HepG2 (cell line): ENCODE measurements around the gene MSI2. TPM values are rescaled to one million over a fixed set of nuclear protein-coding genes. Genes with fewer than 3 reads are reported as not detected.

Source experiments
- ATAC-seq: fragments of 200-7000 bp; cut with Tn5 transposase; 3 replicates; pipeline ENCODE4 v1.9.1; 2020; ENCODE audit warnings: mild to moderate bottlenecking, moderate library complexity
- BruUV-seq: library from RNA; stranded (reverse); fragments of 400-500 nt; replicated peaks from 2 replicates; lab custom pipeline; 2021; lab: Mats Ljungman, UMichigan
- CTCF ChIA-PET: fragments of 300-600 bp; formaldehyde crosslinking; extraction: SDS; loops from one replicate; lab custom pipeline; 2021; ENCODE audit warnings: low total read pairs, inconsistent platforms, low intra/inter-chr PET ratio; lab: Yijun Ruan, JAX
- POLR2A ChIA-PET: fragments of 350-600 bp; sonication (Branson Sonifier 250); formaldehyde crosslinking; loops from one replicate; lab custom pipeline; 2020; ENCODE audit warnings: antibody characterized with exemption, inconsistent platforms; lab: Yijun Ruan, JAX
- DNase-seq: peaks from one replicate; pipeline ENCODE4 v3.0.0-alpha.2; 2015; ENCODE audit warnings: low spot score
- FAIRE-seq: peaks from 3 replicates; lab custom pipeline; 2011; peaks lifted over from hg19 to GRCh38; lab: Jason Lieb, UNC
- H2AFZ ChIP-seq: one replicate; pipeline ENCODE4 v1.6.1; 2011; ENCODE audit warnings: low read length, inconsistent platforms
- H3K27ac ChIP-seq: fragments of 300-600 bp; 3 replicates; pipeline ENCODE4 v1.8.0; 2011; ENCODE audit warnings: mixed run types, mild to moderate bottlenecking, mixed read lengths, low read length, inconsistent platforms; ENCODE audit not compliant: insufficient read depth; ENCODE audit errors: extremely low read length
- H3K27me3 ChIP-seq, 2 experiments: fragments of 200-600 bp in 1 of 2; 2 replicates in 1 of 2; 3 replicates in 1 of 2; pipeline versions ENCODE4 v1.6.0 to v1.8.0; 2011; ENCODE audit warnings: low read length in 2 of 2, mild to moderate bottlenecking in 2 of 2, moderate library complexity in 2 of 2, inconsistent platforms in 1 of 2; ENCODE audit not compliant: insufficient read depth in 2 of 2, control insufficient read depth in 1 of 2
- H3K36me3 ChIP-seq, 2 experiments: fragments of 200-600 bp in 1 of 2; replicated peaks in 1 of 2; 2 replicates in 1 of 2; 3 replicates in 1 of 2; pipeline versions ENCODE4 v1.5.1 to v1.8.0; 2011; ENCODE audit warnings: low read length in 2 of 2, inconsistent platforms in 1 of 2; ENCODE audit not compliant: insufficient read depth in 2 of 2, control insufficient read depth in 1 of 2
- H3K4me1 ChIP-seq: 2 replicates; pipeline ENCODE4 v1.5.1; 2012; ENCODE audit warnings: low read length, inconsistent platforms; ENCODE audit not compliant: insufficient read depth
- H3K4me2 ChIP-seq: 2 replicates; pipeline ENCODE4 v1.6.0; 2011; ENCODE audit warnings: low read depth, low read length, inconsistent platforms
- H3K4me3 ChIP-seq, 3 experiments: fragments of 200-600 bp in 1 of 3; sonication (generic), shearing (Covaris generic) in 1 of 3; replicated peaks in 1 of 3; 2 replicates each; pipeline ENCODE4 v1.5.1; 2011 to 2016; ENCODE audit warnings: low read length in 3 of 3, inconsistent platforms in 2 of 3, low read depth in 2 of 3, mild to moderate bottlenecking in 2 of 3, control low read depth in 1 of 3, mixed read lengths in 1 of 3; ENCODE audit not compliant: insufficient read depth in 1 of 3
- H3K79me2 ChIP-seq: one replicate; pipeline ENCODE4 v1.6.1; 2011; ENCODE audit warnings: low read length, inconsistent platforms; ENCODE audit not compliant: insufficient read depth
- H3K9ac ChIP-seq: 2 replicates; pipeline ENCODE4 v1.6.0; 2011; ENCODE audit warnings: mild to moderate bottlenecking, low read depth, low read length, inconsistent platforms; ENCODE audit not compliant: insufficient read depth
- H3K9me3 ChIP-seq: 2 replicates; pipeline ENCODE4 v1.5.1; 2012; ENCODE audit warnings: mild to moderate bottlenecking, low read length
- H4K20me1 ChIP-seq: 2 replicates; pipeline ENCODE4 v1.6.0; 2011; ENCODE audit warnings: inconsistent platforms, mild to moderate bottlenecking, low read length, moderate library complexity; ENCODE audit not compliant: insufficient read depth
- HIVEP1 ChIP-seq: sonication (generic); formaldehyde crosslinking; IDR thresholded peaks from 2 replicates; pipeline ENCODE4 v1.4.0; 2020; ENCODE audit warnings: mild to moderate bottlenecking, missing genetic modification reagents
- MED13 ChIP-seq: sonication (generic); formaldehyde crosslinking; IDR thresholded peaks from 2 replicates; pipeline ENCODE4 v1.5.0; 2020; ENCODE audit warnings: missing genetic modification reagents
- RBM22 ChIP-seq: fragments of 200-400 bp; formaldehyde crosslinking; optimal IDR thresholded peaks from 2 replicates; pipeline ENCODE3; 2017; ENCODE audit warnings: mild to moderate bottlenecking, low read length, moderate library complexity
- ZBTB34 ChIP-seq: sonication (generic); formaldehyde crosslinking; IDR thresholded peaks from 2 replicates; pipeline ENCODE4 v1.8.0; 2022; ENCODE audit warnings: mild to moderate bottlenecking, missing genetic modification reagents
- ZBTB40 ChIP-seq, 2 experiments: fragments of 450-650 bp in 1 of 2; sonication (generic) in 1 of 2; formaldehyde crosslinking in 1 of 2; IDR thresholded peaks; 2 replicates each; pipeline versions ENCODE4 v1.6.1 to v1.8.0; 2016 to 2022; ENCODE audit warnings: antibody characterized with exemption in 1 of 2, mild to moderate bottlenecking in 1 of 2, missing genetic modification reagents in 1 of 2
- ZNF205 ChIP-seq: IDR thresholded peaks from 2 replicates; pipeline ENCODE4 v1.6.1; 2018; ENCODE audit warnings: missing biosample characterization, missing genetic modification reagents
- ZNF557 ChIP-seq: sonication (generic); formaldehyde crosslinking; IDR thresholded peaks from 2 replicates; pipeline ENCODE4 v1.4.0; 2020; ENCODE audit warnings: missing genetic modification reagents
- WGBS: methylation state at CpG from one replicate; pipeline ENCODE4 v1.1.6; 2017; ENCODE audit warnings: low lambda C conversion rate; 5-methylcytosine and 5-hydroxymethylcytosine counted together
- in situ Hi-C: cut with HindIII; loops from 2 replicates; pipeline ENCODE4 v1.10.0; 2017; ENCODE audit warnings: low pct_unique_long_range_greater_than_20kb; ENCODE audit not compliant: extremely low pct_ligation_motif_present
- intact Hi-C: fragments of 100-400 bp; cut with micrococcal nuclease; formaldehyde crosslinking; loops from one replicate; pipeline ENCODE4 v1.10.0; 2022; ENCODE audit not compliant: unreplicated experiment
- polyA plus RNA-seq, 8 experiments: library from polyadenylated mRNA; depleted of rRNA in 3 of 8; stranded (reverse) in 7 of 8; unstranded in 1 of 8; fragments of >200 nt; fragmentation: Illumina TruSeq in 4 of 8; extraction: Trizol in 4 of 8; gene quantifications; 2 replicates each; pipeline versions ENCODE4 v1.2.1 to v1.2.3, GENCODE V29; 2011 to 2016; ENCODE audit warnings: low read depth in 4 of 8, missing spikeins in 1 of 8, mixed read lengths in 1 of 8; ENCODE audit not compliant: insufficient read depth in 1 of 8
- total RNA-seq, 5 experiments: library from RNA; depleted of rRNA; stranded (reverse); fragments of >200 nt; fragmentation: Illumina TruSeq; extraction: Trizol; gene quantifications; 2 replicates each; pipeline ENCODE4 v1.2.3, GENCODE V29; 2016; ENCODE audit warnings: low read depth in 1 of 5

Gene MSI2
- total and polyA plus RNA-seq, 2 of the 13 experiments (the other 11 are each of a cell fraction or from before 2014, with no cell fraction given): 77.5 to 78.4 TPM

GRCh38 chr17:57323391-57323790 is 67.1 kb downstream of the MSI2 start:
- H3K4me3 ChIP-seq: no peak overlapping the region
- peaks cover 11% of the 10 kb centered on the region for H4K20me1 ChIP-seq
- WGBS: 97% methylated on average over 9 of the region's 10 CpGs
- H3K4me1 ChIP-seq: peaks cover 36% of the 10 kb centered on the region
- H3K79me2 ChIP-seq: peaks cover 39% of the 10 kb centered on the region
- FAIRE-seq (no peak), DNase-seq (no peak), ATAC-seq (no peak)
- H3K4me2 ChIP-seq: no peak overlapping the region
- TF ChIP-seq HIVEP1 (CRISPR knock-in tag) (no peak), RBM22 (peak; percentile 43), ZNF205 (CRISPR knock-in tag) (no peak), ZBTB34 (CRISPR knock-in tag) (no peak), ZNF557 (CRISPR knock-in tag) (no peak), MED13 (CRISPR knock-in tag) (no peak), ZBTB40 (IDR thresholded peaks at IDR 0.05) (no peak), ZBTB40 (CRISPR knock-in tag; IDR thresholded peaks at IDR 0.05) (no peak)
- no peaks in the 10 kb centered on the region for H3K9me3 ChIP-seq
- peaks cover 24 to 71% of the 10 kb centered on the region in 2 experiments for H3K36me3 ChIP-seq
- H2AFZ ChIP-seq: no peak overlapping the region
- CTCF ChIA-PET: no interaction called here
- in situ Hi-C loops (no loop called here), intact Hi-C loops (no loop called here)
- H3K27ac ChIP-seq: no peak overlapping the region
- no TSS peak for BruUV-seq
- no peaks in the 10 kb centered on the region for H3K27me3 ChIP-seq
- POLR2A ChIA-PET: no interaction called here
- H3K9ac ChIP-seq: no peak overlapping the region
